HL-60 (cell line): ENCODE results near the gene CCDC24.
A peak's percentile ranks its signal among the peaks of the same experiment; 100 is the strongest.

Experiments
- DNase-seq, 2 experiments: peaks; one replicate each; pipeline ENCODE4 v3.0.0-alpha.2; 2010 to 2020; ENCODE audit warnings: low read depth in 1 of 2, low spot score in 1 of 2
- H3K27ac ChIP-seq: fragments of 250-450 bp; sonication (Bioruptor Pico); replicated peaks from 2 replicates; pipeline ENCODE4 v1.5.1; 2020; ENCODE audit warnings: mild to moderate bottlenecking, moderate library complexity
- H3K27me3 ChIP-seq: fragments of 250-450 bp; sonication (Bioruptor Pico); 2 replicates; pipeline ENCODE4 v1.5.1; 2021; ENCODE audit warnings: mild to moderate bottlenecking, moderate library complexity; ENCODE audit not compliant: insufficient read depth, poor library complexity, severe bottlenecking
- H3K4me3 ChIP-seq: replicated peaks from 2 replicates; pipeline ENCODE4 v1.5.1; 2011; ENCODE audit warnings: mild to moderate bottlenecking, control low read depth, low read length; ENCODE audit not compliant: insufficient read depth
- CTCF ChIP-seq: IDR thresholded peaks from one replicate; pipeline ENCODE4 v1.5.1; 2011; ENCODE audit warnings: low read length, control low read depth, inconsistent platforms; ENCODE audit not compliant: insufficient read depth
- GABPA ChIP-seq: IDR thresholded peaks from 2 replicates; pipeline ENCODE4 v1.6.1; 2012; ENCODE audit warnings: low read depth
- POLR2AphosphoS5 ChIP-seq: IDR thresholded peaks from 2 replicates; pipeline ENCODE4 v1.6.1; 2012; ENCODE audit warnings: low read depth
- SPI1 ChIP-seq: IDR thresholded peaks from 2 replicates; pipeline ENCODE4 v1.6.1; 2012; ENCODE audit warnings: low read depth, mild to moderate bottlenecking, borderline replicate concordance
- TF ChIP-seq, protein P1 (sequence below): IDR thresholded peaks from 2 replicates; pipeline ENCODE4 v1.6.1; 2012; ENCODE audit warnings: low read depth; ENCODE audit not compliant: insufficient replicate concordance

CCDC24 gene

GRCh38 chr1:43991200-43991475 is 261 bp upstream of the CCDC24 start:
- Histone ChIP-seq H3K27me3 (no peaks in the 10 kb centered on the region), H3K27ac (peak overlapping the region; percentile 37), H3K4me3 (peak overlapping the region; percentile 82)
- TF ChIP-seq SPI1 (no peak), POLR2AphosphoS5 (peak; percentile 37; the same call in 1 of the 2 replicates)
- DNase-seq: no peak

GRCh38 chr1:43992232-43992995 is 1.0 kb downstream of the CCDC24 start:
- Histone ChIP-seq H3K27ac (no peak overlapping the region), H3K4me3 (peak overlapping the region; percentile 82), H3K27me3 (no peaks in the 10 kb centered on the region)
- no peak for DNase-seq
- TF ChIP-seq POLR2AphosphoS5 (no peak), GABPA (no peak), SPI1 (no peak), CTCF (no peak)
- TF ChIP-seq, protein P1, sequence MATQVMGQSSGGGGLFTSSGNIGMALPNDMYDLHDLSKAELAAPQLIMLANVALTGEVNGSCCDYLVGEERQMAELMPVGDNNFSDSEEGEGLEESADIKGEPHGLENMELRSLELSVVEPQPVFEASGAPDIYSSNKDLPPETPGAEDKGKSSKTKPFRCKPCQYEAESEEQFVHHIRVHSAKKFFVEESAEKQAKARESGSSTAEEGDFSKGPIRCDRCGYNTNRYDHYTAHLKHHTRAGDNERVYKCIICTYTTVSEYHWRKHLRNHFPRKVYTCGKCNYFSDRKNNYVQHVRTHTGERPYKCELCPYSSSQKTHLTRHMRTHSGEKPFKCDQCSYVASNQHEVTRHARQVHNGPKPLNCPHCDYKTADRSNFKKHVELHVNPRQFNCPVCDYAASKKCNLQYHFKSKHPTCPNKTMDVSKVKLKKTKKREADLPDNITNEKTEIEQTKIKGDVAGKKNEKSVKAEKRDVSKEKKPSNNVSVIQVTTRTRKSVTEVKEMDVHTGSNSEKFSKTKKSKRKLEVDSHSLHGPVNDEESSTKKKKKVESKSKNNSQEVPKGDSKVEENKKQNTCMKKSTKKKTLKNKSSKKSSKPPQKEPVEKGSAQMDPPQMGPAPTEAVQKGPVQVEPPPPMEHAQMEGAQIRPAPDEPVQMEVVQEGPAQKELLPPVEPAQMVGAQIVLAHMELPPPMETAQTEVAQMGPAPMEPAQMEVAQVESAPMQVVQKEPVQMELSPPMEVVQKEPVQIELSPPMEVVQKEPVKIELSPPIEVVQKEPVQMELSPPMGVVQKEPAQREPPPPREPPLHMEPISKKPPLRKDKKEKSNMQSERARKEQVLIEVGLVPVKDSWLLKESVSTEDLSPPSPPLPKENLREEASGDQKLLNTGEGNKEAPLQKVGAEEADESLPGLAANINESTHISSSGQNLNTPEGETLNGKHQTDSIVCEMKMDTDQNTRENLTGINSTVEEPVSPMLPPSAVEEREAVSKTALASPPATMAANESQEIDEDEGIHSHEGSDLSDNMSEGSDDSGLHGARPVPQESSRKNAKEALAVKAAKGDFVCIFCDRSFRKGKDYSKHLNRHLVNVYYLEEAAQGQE: no peak

- TF ChIP-seq GABPA (no peak), SPI1 (no peak), CTCF (no peak), POLR2AphosphoS5 (no peak)
- TF ChIP-seq, protein P1: no peak
- Histone ChIP-seq H3K4me3 (no peak overlapping the region), H3K27ac (no peak overlapping the region), H3K27me3 (no peaks in the 10 kb centered on the region)
- DNase-seq: no peak
These were observed 2.0 kb downstream of the CCDC24 start for GRCh38 chr1:43993206-43993914.

GRCh38 chr1:43994071-43994470 is 2.7 kb downstream of the CCDC24 start:
- Histone ChIP-seq H3K27ac (no peak overlapping the region), H3K27me3 (no peaks in the 10 kb centered on the region), H3K4me3 (no peak overlapping the region)
- DNase-seq: no peak
- no peak for TF ChIP-seq GABPA
- TF ChIP-seq, protein P1: no peak
- no peak for TF ChIP-seq SPI1
- TF ChIP-seq POLR2AphosphoS5: no peak
- TF ChIP-seq CTCF: no peak
